Stimulated activated memory B cell treated with anti-CD40 and anti-IgM and Interleukin-4, amounts not matched to agents 10 μg/mL and 1 μg/mL and 100 μg/mL, for 72 hours (primary cell): Measurements from ENCODE around the gene DENND1C.

Source experiments
- ATAC-seq: fragments of 150-1000 bp; cut with Tn5 transposase; 2 replicates; pipeline ENCODE4 v1.10.0; 2021
- H3K27ac Mint-ChIP-seq: one replicate; pipeline ENCODE4 v1.8.0; 2022; ENCODE audit warnings: mild to moderate bottlenecking, mixed read lengths
- H3K27me3 Mint-ChIP-seq: one replicate; pipeline ENCODE4 v1.8.0; 2022; ENCODE audit warnings: mixed read lengths
- H3K36me3 Mint-ChIP-seq: one replicate; pipeline ENCODE4 v1.8.0; 2022; ENCODE audit warnings: mixed read lengths
- H3K4me1 Mint-ChIP-seq: one replicate; pipeline ENCODE4 v1.8.0; 2022; ENCODE audit warnings: mixed read lengths
- H3K4me3 Mint-ChIP-seq: one replicate; pipeline ENCODE4 v1.8.0; 2022; ENCODE audit warnings: mild to moderate bottlenecking, moderate library complexity, mixed read lengths
- H3K9me3 Mint-ChIP-seq: one replicate; pipeline ENCODE4 v1.8.0; 2022; ENCODE audit warnings: mixed read lengths

The DENND1C gene

GRCh38 chr19:6453951-6454565 lies 27.5 kb downstream of the DENND1C start:
- H3K4me1 Mint-ChIP-seq: peaks cover 19% of the 10 kb centered on the region
- no peaks in the 10 kb centered on the region for H3K27me3 Mint-ChIP-seq
- peaks cover 59% of the 10 kb centered on the region for H3K36me3 Mint-ChIP-seq
- peaks cover 4% of the 10 kb centered on the region for H3K9me3 Mint-ChIP-seq
- H3K27ac Mint-ChIP-seq: no peak overlapping the region
- no peak for ATAC-seq
- H3K4me3 Mint-ChIP-seq: no peak overlapping the region

GRCh38 chr19:6452899-6453298 lies 28.7 kb downstream of the DENND1C start:
- Mint-ChIP-seq H3K4me1 (peaks cover 8% of the 10 kb centered on the region), H3K9me3 (peaks cover 4% of the 10 kb centered on the region), H3K27ac (no peak overlapping the region), H3K36me3 (peaks cover 59% of the 10 kb centered on the region), H3K4me3 (no peak overlapping the region), H3K27me3 (no peaks in the 10 kb centered on the region)
- ATAC-seq: no peak

DNA sequence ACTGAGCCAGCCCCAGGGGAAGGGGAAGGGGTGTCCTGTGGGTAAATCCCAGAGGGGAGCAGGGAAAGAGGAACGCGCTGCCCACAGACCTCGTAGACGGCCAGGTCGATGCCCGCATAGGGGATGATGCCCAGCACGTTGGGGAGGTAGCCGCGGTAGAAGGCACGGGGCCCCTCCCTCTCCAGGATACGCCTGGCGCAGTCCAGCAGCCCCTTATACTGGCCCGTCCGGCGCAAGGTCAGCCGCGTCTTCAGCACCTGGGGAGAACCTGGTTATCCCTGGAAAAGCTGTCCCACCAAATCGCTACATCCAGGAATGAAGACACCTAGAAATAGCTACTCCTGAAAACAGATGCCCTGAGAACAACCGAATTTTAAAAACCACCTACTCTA lies 29.4 kb downstream of the DENND1C start:
- peaks cover 59% of the 10 kb centered on the region for H3K36me3 Mint-ChIP-seq
- no peaks in the 10 kb centered on the region for H3K27me3 Mint-ChIP-seq
- ATAC-seq: no peak
- H3K4me3 Mint-ChIP-seq: no peak overlapping the region
- H3K27ac Mint-ChIP-seq: no peak overlapping the region
- peaks cover under 1% of the 10 kb centered on the region for H3K4me1 Mint-ChIP-seq
- peaks cover 4% of the 10 kb centered on the region for H3K9me3 Mint-ChIP-seq

DNA sequence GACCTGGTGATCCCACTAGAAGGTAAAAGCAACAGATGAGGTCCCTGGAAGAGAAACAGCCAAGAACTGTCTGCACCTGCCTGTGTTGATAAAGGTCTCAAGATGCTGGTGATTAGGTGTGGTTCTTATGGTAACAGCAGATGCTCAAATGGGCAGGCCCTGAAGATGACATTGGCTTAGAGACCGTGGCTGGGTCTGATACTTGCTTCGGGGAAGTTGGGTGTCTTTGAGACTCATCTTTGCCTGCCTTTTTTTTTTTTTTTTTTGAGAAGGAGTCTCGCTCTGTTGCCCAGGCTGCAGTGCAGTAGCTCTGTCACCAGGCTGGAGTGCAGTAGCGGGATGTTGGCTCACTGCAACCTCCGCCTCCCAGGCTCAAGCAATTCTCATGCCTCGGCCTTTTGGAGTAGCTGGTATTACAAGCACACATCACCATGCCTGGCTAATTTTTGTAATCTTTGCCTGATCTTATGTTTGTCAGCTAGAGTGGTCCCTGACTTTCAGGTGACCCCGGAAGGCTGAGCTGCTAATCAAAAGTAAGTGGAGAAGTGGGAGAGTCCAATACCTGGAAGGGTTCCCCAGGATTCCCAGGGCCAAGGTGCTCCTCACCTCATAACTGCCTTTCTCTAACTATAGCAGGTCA lies 29.9 kb downstream of the DENND1C start:
- no peak overlapping the region for H3K27ac Mint-ChIP-seq
- no peaks in the 10 kb centered on the region for H3K27me3 Mint-ChIP-seq
- peaks cover 4% of the 10 kb centered on the region for H3K9me3 Mint-ChIP-seq
- H3K4me3 Mint-ChIP-seq: no peak overlapping the region
- no peaks in the 10 kb centered on the region for H3K4me1 Mint-ChIP-seq
- H3K36me3 Mint-ChIP-seq: peaks cover 63% of the 10 kb centered on the region
- no peak for ATAC-seq

GRCh38 chr19:6450166-6450565 lies 31.4 kb downstream of the DENND1C start:
- Mint-ChIP-seq H3K36me3 (peaks cover 65% of the 10 kb centered on the region), H3K4me1 (no peaks in the 10 kb centered on the region), H3K9me3 (peaks cover 5% of the 10 kb centered on the region), H3K27me3 (no peaks in the 10 kb centered on the region), H3K4me3 (no peak overlapping the region), H3K27ac (no peak overlapping the region)
- ATAC-seq: no peak

DNA sequence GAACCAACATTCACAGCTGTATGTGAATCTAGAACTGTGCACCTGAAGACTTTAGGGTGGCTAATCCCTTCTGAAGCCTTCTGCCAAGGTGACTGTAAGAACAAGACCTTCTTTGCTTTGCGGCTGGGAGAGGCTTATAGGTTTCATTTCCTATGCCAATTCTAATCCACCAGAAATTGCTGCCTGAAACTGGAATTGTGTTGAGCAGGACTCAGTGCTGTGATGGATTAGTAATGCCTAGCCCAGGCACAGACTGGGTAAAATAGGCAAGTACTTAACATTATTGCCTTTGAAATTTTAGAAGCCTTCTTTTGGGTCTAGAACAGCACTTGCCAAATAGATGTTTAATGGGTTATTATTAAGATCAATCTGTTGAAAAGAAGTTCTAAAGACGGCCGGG lies 33.5 kb downstream of the DENND1C start:
- Mint-ChIP-seq H3K36me3 (peaks cover 51% of the 10 kb centered on the region), H3K9me3 (peaks cover 2% of the 10 kb centered on the region), H3K4me1 (no peaks in the 10 kb centered on the region), H3K27me3 (no peaks in the 10 kb centered on the region), H3K27ac (no peak overlapping the region), H3K4me3 (no peak overlapping the region)
- ATAC-seq: no peak

- H3K4me3 Mint-ChIP-seq: no peak overlapping the region
- H3K36me3 Mint-ChIP-seq: peaks cover 39% of the 10 kb centered on the region
- H3K9me3 Mint-ChIP-seq: peaks cover 2% of the 10 kb centered on the region
- H3K27ac Mint-ChIP-seq: no peak overlapping the region
- no peak for ATAC-seq
- no peaks in the 10 kb centered on the region for H3K27me3 Mint-ChIP-seq
- H3K4me1 Mint-ChIP-seq: no peaks in the 10 kb centered on the region
Observed at GRCh38 chr19:6446452-6446851, 35.1 kb downstream of the DENND1C start.

DNA sequence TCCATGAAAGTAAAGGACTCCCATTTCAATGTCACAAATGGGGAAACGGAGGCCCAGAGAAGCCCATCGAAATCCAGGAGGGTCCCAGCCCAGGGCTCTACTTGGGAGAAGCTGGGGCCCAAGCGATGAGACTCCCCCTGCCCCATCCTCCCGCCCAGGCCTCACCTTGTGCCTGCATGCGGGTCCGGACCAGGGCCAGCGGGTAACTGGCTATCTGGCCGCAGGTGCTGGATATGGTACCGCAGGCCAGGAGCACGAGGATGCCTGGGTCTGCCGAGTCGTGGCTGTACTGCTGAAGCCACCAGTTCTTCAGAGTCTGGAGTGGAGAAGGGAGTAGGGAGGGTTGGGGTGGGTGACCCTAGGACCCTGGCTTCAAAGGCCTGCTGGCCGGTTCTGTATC lies 37.6 kb downstream of the DENND1C start:
- Mint-ChIP-seq H3K4me1 (peaks cover 6% of the 10 kb centered on the region), H3K4me3 (no peak overlapping the region), H3K27me3 (no peaks in the 10 kb centered on the region), H3K27ac (no peak overlapping the region), H3K36me3 (peaks cover 35% of the 10 kb centered on the region), H3K9me3 (peaks cover 2% of the 10 kb centered on the region)
- no peak for ATAC-seq

DNA sequence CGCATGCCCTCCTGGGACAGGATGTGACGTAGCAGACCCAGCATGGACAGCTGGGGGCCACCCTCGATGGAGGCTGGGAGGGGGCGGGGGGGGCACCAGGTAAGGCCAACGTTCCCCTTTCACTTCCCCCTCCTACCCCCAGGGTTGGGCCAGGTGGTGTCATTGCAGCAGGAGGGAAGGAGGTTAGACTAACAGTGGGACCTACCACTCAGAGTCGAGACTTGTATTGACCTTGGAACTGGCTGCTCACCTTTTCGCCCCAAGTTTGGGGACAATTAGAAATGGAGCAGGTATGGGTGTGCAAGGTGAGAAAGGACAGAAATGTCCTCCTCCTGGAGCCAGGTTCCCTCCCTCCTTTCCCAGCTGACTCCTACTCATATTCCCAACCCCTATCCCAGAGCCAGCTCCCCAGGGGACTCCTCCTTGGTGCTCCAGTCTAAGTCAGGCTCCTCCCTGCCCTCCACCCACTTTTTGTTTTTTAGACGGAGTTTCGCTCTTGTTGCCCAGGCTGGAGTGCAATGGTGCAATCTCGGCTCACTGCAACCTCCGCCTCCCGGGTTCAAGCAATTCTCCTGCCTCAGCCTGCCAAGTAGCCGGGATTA lies 39.4 kb downstream of the DENND1C start:
- Mint-ChIP-seq H3K9me3 (peaks cover 2% of the 10 kb centered on the region), H3K27me3 (no peaks in the 10 kb centered on the region), H3K4me3 (no peak overlapping the region), H3K36me3 (peaks cover 35% of the 10 kb centered on the region), H3K27ac (no peak overlapping the region), H3K4me1 (peaks cover 6% of the 10 kb centered on the region)
- no peak for ATAC-seq

GRCh38 chr19:6440905-6441304 lies 40.7 kb downstream of the DENND1C start:
- Mint-ChIP-seq H3K36me3 (peaks cover 24% of the 10 kb centered on the region), H3K4me3 (no peak overlapping the region), H3K27me3 (no peaks in the 10 kb centered on the region), H3K27ac (peak overlapping the region; percentile 48), H3K4me1 (peaks cover 6% of the 10 kb centered on the region), H3K9me3 (peaks cover 2% of the 10 kb centered on the region)
- ATAC-seq: no peak

- ATAC-seq: no peak
- no peaks in the 10 kb centered on the region for H3K27me3 Mint-ChIP-seq
- no peak overlapping the region for H3K4me3 Mint-ChIP-seq
- peaks cover 6% of the 10 kb centered on the region for H3K4me1 Mint-ChIP-seq
- no peaks in the 10 kb centered on the region for H3K9me3 Mint-ChIP-seq
- H3K36me3 Mint-ChIP-seq: peaks cover 14% of the 10 kb centered on the region
- H3K27ac Mint-ChIP-seq: peak overlapping the region; percentile 63
Observed at GRCh38 chr19:6439743-6440142, 41.8 kb downstream of the DENND1C start.

- no peak for ATAC-seq
- Mint-ChIP-seq H3K4me1 (no peaks in the 10 kb centered on the region), H3K27ac (no peak within 1 kb of the TSS), H3K4me3 (no peak within 1 kb of the TSS), H3K27me3 (peaks cover 9% of the 10 kb centered on the region), H3K9me3 (no peaks in the 10 kb centered on the region), H3K36me3 (no peaks in the 10 kb centered on the region)
Observed at GRCh38 chr19:6433663-6434062, 47.9 kb downstream of the DENND1C start, which contains the start of gene SLC25A41. SLC25A41 (minus strand) TSS chr19:6433763; CDS start chr19:6433693, 70 bp downstream.

GRCh38 chr19:6433165-6433564 lies 48.4 kb downstream of the DENND1C start:
- Mint-ChIP-seq H3K4me3 (no peak overlapping the region), H3K27ac (no peak overlapping the region), H3K9me3 (no peaks in the 10 kb centered on the region), H3K36me3 (no peaks in the 10 kb centered on the region), H3K27me3 (peaks cover 9% of the 10 kb centered on the region), H3K4me1 (no peaks in the 10 kb centered on the region)
- no peak for ATAC-seq

- H3K27ac Mint-ChIP-seq: no peak overlapping the region
- H3K36me3 Mint-ChIP-seq: no peaks in the 10 kb centered on the region
- no peaks in the 10 kb centered on the region for H3K9me3 Mint-ChIP-seq
- ATAC-seq: peak; percentile 20
- H3K27me3 Mint-ChIP-seq: peaks cover 9% of the 10 kb centered on the region
- no peaks in the 10 kb centered on the region for H3K4me1 Mint-ChIP-seq
- no peak overlapping the region for H3K4me3 Mint-ChIP-seq
Observed at GRCh38 chr19:6431891-6432290, 49.7 kb downstream of the DENND1C start.

DNA sequence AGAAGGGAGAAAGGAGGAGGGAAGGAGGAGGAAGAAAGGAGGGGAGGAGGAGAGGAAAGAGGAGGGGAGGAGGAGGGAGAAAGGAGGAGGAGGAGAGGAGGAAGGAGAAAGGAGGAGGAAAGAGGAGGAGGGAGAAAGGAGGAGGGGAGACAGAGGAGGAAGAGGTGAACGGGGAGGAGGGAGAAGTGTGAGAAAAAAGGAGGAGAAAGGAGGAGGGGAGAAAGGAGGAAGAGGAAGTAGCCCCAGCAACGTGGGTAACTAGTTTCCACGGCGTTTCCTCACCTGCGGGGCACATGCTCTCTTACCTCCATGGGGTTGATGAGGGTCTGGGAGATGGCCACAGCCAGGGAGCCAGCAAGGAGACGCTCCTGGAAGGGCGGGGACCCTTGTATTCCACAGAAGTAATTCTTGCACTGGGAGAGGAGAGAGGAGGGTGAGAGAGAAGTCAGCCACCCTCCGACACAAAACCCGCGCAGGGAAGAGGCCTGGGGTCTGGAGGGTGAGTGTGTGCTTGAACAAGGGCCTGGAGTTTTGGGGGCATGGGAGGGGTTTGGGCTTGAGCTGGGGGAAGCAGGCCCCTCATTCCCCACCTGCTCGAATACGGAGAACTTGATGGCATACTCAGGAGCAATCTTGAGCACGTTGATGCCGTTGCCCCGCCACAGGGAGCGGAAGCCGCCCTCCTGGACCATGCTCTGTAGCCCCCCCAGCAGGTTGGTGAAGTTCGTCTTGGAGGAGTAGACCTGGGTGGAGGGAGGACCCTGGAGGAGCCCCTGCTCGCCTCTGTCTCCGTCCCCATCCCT lies 52.0 kb downstream of the DENND1C start:
- ATAC-seq: no peak
- H3K9me3 Mint-ChIP-seq: no peaks in the 10 kb centered on the region
- peaks cover 9% of the 10 kb centered on the region for H3K27me3 Mint-ChIP-seq
- no peak overlapping the region for H3K27ac Mint-ChIP-seq
- H3K4me3 Mint-ChIP-seq: no peak overlapping the region
- H3K4me1 Mint-ChIP-seq: peaks cover 6% of the 10 kb centered on the region
- no peaks in the 10 kb centered on the region for H3K36me3 Mint-ChIP-seq
